HG03565 (cell line): Measurements from ENCODE around the gene KRT4.
"Not testable (repeated sequence)": the region's sequence is repeated elsewhere in the genome, so short reads cannot be mapped to it uniquely, and the experiment has no call there.

ENCODE experiments used
- ATAC-seq: cut with Tn5 transposase; IDR thresholded peaks from one replicate; pipeline ENCODE4 v1.9.1; 2021; ENCODE audit warnings: mild to moderate bottlenecking, moderate library complexity; ENCODE audit not compliant: unreplicated experiment

Gene KRT4

DNA sequence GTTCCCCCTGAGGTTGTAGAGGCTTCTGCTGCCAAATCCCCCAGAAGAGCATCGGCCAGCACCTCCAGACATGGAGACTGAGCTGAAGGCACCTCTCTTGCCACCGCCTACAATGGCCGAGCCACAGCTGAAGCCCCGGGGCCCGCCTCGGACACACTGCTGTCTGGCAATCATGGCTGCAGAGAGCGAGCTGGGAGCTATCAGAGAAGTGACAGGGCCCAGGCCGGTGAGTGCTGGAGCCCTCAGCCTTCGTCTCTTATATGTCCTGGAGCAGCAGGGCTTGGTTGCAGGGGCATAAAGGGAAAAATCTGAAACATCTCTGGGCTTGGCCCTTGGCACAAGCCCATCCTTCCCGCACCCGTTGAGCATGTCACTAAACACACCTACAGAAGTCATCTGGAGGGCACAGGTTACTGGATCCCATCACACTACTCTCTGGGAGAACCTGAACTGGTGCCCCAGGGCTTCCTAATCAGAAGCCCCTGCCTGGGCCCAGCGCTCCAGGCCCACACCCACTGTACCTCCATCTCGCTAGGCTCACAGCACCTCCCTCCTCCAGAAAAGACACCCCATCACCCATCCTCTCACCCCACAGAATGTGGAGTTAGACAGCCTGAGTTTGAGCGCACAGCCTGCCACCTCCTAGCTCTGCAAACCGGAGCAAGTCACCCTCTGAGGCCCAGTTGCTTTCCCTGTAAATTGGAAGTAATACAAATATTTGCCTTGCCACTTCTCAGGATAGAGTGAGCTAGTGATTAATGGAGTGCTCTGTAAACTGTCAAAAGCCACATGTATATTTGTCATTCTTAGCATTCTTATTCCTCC is at the start of gene KRT4:
Gene KRT4, minus strand, starts transcription at position 232 of the 825 bp plus-strand sequence. Its CDS starts 58 bp downstream, at position 174.
- no peak for ATAC-seq

- ATAC-seq, result no peak
Measured at GRCh38 chr12:52862023-52862422, 48.1 kb upstream of the KRT4 start.

- no peak for ATAC-seq
Measured at GRCh38 chr12:52861511-52861910, 47.6 kb upstream of the KRT4 start.

GRCh38 chr12:52860102-52860823 is 46.3 kb upstream of the KRT4 start:
- ATAC-seq, result no peak

DNA sequence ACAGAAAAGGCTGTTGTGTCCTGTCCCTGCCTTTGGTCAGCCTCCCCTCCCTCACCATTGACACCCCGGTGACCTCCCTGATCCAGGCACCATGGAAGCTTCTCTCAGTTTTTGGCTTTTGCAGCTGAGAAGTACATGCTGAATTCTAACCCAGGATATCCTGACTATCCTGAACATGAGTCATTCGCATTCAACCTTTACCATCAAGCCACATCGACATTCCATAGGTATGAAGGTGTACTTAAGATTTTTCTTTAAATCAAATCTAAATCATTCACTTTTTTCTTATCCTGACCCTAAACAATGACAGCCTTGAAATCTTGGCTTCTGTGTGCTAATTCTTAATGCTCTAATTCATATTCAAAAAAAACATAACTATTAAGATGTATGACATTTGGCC is 43.6 kb upstream of the KRT4 start:
- ATAC-seq, result no peak

DNA sequence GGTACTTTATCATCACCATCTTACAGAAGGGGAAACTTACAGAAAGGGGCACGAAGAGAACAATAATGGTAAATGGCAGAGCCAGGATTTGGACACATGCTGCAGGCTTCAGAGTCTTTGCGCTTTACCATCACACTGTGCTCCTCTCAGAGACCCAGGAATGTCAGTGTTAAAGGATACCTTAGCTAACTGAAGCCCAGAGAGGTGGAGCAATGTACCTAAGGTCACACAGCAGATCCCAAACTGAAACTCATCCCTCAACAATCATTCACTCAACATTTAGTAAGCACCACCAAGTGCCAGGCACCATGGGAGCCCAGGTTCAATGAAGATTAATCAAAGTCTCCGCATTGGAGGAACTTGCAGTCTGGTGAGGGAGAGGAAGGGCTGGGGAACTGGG is 42.9 kb upstream of the KRT4 start:
- ATAC-seq, result no peak

GRCh38 chr12:52856077-52856476 is 42.2 kb upstream of the KRT4 start:
- ATAC-seq, result not testable (repeated sequence)

DNA sequence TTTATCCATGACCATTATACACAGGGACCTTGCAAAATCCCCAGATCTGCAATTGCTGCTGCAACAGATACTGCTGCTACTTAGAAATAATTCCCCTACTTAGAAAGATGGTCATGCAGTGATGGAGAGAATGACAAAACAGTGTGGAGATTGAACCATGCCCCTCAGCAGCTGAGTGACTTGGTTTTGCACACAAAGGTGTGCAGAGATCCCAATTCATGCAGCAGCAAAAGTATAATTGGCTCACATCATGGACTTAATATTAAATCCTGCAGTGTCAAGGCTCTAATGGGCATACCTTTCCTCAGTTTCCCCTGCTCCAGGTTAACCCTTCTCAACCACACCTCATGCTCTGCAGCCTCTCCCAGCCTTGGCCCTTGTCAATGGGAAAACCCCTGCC is 37.9 kb upstream of the KRT4 start:
- no peak for ATAC-seq

- ATAC-seq, result no peak
Measured at GRCh38 chr12:52850681-52851080, 36.8 kb upstream of the KRT4 start.

DNA sequence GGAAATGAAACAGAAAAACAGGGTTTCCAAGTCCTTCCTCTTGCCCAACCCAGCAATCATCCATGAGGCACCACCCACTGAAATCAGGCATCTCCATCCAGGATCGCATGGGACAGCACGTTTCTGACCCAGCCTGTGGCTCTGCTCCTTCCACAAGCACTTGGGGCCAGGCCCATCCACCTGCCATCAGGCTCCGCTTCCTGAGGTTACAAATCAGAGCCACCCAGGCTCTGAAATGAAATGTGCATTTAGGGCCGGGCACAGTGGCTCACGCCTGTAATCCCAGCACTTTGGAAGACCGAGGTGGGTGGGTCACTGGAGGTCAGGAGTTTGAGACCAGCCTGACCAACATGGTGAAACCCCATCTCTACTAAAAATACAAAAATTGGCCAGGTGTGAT is 35.6 kb upstream of the KRT4 start:
- no peak for ATAC-seq

- no peak for ATAC-seq
Measured at GRCh38 chr12:52848661-52849255, 34.8 kb upstream of the KRT4 start, which contains the start of gene KRT78. Gene KRT78, minus strand, starts transcription at chr12:52848994. Its CDS starts 64 bp downstream, at chr12:52848930.

- no peak for ATAC-seq
Measured at GRCh38 chr12:52847335-52848102, 33.6 kb upstream of the KRT4 start.

DNA sequence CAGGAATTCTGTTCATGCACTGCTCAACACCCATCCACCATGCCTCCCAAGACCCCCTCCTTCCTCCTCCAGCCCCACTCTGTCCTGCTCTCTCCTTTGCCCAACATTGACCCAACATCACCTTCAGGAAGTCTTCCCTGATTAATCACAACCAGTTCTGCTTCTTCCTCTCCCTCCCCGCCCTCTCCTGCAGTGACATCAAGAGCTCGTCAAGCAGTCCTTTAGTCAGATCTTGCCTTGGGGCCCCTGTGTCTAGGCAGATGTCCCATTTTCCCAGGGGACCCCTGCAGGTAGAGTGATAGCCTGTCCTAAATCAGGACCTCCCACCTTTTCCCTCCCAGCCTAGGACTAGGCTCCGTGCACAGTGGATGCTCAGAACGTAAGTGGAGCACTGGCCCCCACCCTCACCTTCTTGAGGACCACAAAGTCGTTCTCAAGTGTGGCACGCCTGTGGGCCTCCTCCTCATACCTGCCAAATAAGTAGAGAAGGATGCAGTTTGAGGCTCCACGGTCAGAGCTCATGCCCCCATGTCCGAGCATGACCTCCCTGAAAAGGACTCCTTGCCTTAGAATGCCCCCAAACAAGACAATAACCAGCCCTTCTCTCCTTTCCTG is 32.5 kb upstream of the KRT4 start:
- no peak for ATAC-seq

DNA sequence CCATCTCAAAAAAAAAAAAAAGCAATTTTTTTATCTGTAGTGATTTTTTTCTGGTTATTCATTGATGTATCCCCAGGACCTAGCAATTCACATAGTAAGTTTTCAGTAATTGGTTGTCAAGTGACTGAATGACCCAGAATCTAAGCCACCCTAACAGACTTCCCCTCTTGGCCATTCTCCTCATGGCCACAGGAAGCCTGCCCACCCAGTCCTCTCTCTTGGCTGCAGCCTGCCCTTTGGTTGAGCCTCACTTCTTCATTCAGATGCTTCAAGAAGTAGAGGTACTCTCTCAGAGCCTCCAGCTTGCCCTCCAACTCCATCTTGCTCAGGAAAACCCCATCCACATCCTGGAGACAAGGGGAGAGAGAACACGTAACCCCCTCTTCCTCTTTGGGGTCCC is 32.0 kb upstream of the KRT4 start:
- no peak for ATAC-seq

GRCh38 chr12:52844386-52844785 is 30.5 kb upstream of the KRT4 start:
- ATAC-seq, result no peak

- ATAC-seq, result no peak
Measured at GRCh38 chr12:52839436-52840105, 25.7 kb upstream of the KRT4 start.

- ATAC-seq, result no peak
Measured at GRCh38 chr12:52838609-52839435, 24.9 kb upstream of the KRT4 start.

- no peak for ATAC-seq
Measured at GRCh38 chr12:52837781-52838608, 24.1 kb upstream of the KRT4 start.
